ENCODE results near the gene NXF1. TPM values are rescaled to one million over a fixed set of nuclear protein-coding genes. Genes with fewer than 3 reads are reported as not detected.

The NXF1 gene
- total RNA-seq, 1 donor from 2014 or later = 134 TPM

DNA sequence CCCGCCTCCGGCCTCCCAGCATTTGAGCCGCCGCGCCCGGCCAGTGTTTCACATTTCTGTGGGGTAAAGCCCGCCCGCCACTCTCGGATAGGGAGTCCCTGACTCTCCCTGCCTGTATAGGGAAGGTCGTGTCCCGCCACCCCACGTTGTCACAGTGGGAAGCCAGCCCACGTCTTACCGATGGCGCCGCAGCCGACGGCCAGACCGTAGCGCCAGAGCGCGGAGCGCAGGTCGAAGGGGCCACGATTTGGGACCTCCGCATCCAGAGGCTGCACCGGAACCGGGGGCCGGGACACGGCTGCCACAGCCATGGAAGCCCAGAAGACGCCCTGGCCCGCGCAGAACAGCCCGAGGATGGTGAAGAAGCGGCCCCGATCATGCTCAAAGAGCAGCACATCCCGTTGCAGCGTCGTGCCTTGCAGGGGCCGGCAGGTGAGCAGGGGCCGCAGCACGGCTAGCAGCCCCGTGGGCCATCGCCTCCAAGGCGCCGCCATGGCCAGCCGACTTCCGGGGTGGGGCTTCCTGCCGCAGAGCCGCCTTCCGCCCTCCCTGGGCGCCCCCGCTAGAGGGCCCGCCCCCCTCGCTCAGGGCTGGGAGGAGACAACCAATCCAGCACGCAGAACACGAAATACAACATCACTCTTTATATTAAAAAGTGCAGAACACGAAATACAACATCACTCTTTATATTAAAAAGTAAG is 13.6 kb downstream of the NXF1 start, which contains the start of gene TMEM223:
TSS of gene TMEM223 (minus strand) at position 506 of the 701 bp plus-strand sequence. CDS start at position 494, 12 bp downstream.
- Mint-ChIP-seq H3K4me3 (ENCODE audit: low read depth) (peak within 1 kb of the TSS; percentile 87), H3K36me3 (ENCODE audit: low read depth) (peaks cover 77% of the 10 kb centered on the region), H3K27ac (peak within 1 kb of the TSS; percentile 89), H3K27me3 (ENCODE audit: low read depth) (no peaks in the 10 kb centered on the region), H3K9me3 (no peaks in the 10 kb centered on the region), H3K4me1 (ENCODE audit: low read depth) (peaks cover 40% of the 10 kb centered on the region)
- peak; percentile 87 for DNase-seq (ENCODE audit: low spot score)
- intact Hi-C loops (cut with micrococcal nuclease) = loop anchor here (1.0 kb wide), 1 partner anchor 14 kb away; the partner anchor contains the start of gene NXF1

DNA sequence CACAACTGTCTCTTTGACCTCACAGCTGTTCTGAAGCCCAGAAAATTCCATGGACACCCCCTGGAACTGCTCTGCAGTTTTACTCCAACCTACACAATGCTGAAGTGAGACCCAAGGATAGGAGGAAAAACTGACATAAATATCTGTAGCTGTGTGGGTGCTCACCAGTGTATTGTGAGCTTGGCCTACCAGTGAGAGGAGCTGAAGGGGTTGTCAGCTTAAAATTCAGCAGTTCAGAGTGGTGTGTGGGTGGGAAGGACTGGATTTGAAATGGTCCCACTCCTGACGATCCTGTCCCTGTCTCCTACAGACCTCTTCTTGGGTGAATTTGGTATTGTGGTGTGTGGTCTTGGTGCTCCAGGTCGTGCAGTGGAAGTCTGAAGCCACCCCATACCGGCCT is 15.7 kb downstream of the NXF1 start:
- peak overlapping the region; percentile 90 for H3K4me3 Mint-ChIP-seq (ENCODE audit: low read depth)
- no peaks in the 10 kb centered on the region for H3K27me3 Mint-ChIP-seq (ENCODE audit: low read depth)
- peak overlapping the region; percentile 69 for H3K27ac Mint-ChIP-seq
- DNase-seq (ENCODE audit: low spot score) = no peak
- no peaks in the 10 kb centered on the region for H3K9me3 Mint-ChIP-seq
- intact Hi-C loops (cut with micrococcal nuclease) = no loop called here
- H3K4me1 Mint-ChIP-seq (ENCODE audit: low read depth) = peaks cover 49% of the 10 kb centered on the region
- H3K36me3 Mint-ChIP-seq (ENCODE audit: low read depth) = peaks cover 57% of the 10 kb centered on the region

- intact Hi-C loops (cut with micrococcal nuclease) = no loop called here
- H3K4me3 Mint-ChIP-seq (ENCODE audit: low read depth) = peak overlapping the region; percentile 90
- peaks cover 45% of the 10 kb centered on the region for H3K4me1 Mint-ChIP-seq (ENCODE audit: low read depth)
- DNase-seq (ENCODE audit: low spot score) = no peak
- no peaks in the 10 kb centered on the region for H3K27me3 Mint-ChIP-seq (ENCODE audit: low read depth)
- H3K27ac Mint-ChIP-seq = peak overlapping the region; percentile 69
- no peaks in the 10 kb centered on the region for H3K9me3 Mint-ChIP-seq
- H3K36me3 Mint-ChIP-seq (ENCODE audit: low read depth) = peaks cover 51% of the 10 kb centered on the region
Measured at GRCh38 chr11:62788991-62789390, 16.2 kb downstream of the NXF1 start.

DNA sequence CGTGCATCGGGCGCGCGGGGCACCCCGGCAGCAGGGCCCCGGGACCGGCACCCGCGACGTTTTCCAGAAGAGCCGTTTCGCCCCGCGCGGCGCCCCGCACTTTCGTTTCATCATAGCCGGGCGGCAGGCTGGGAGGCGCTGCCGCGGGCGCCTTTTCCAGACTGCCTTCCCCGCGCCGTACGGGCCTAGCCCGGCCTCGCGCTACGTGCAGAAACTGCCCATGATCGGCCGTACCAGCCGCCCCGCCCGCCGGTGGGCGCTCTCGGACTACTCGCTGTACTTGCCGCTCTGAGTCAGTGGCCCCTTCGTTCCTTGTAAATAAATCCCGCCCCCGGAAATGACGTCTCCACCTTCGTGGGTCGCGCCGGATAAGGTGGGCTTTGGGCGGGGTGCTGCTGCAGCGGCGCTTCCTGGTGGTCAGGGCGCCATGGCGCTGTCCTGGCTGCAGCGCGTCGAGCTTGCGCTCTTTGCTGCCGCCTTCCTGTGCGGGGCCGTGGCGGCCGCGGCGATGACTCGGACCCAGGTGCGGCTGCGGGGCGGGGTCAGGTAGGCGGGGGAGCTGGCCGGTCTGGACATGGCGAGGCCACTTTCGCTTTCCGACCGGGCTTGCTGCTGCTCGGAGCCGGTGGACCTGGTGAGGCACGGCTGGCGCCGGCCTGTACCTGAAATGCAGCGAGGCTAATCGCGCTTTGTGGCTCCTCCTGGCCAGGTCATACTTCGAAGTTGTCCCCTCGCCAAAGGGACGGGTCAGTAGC is 18.1 kb downstream of the NXF1 start, which contains the start of gene TMEM179B:
TSS of gene TMEM179B (plus strand) at position 398 of the 755 bp plus-strand sequence. CDS start at position 428, 30 bp downstream.
- peak within 1 kb of the TSS; percentile 90 for H3K4me3 Mint-ChIP-seq (ENCODE audit: low read depth)
- no peaks in the 10 kb centered on the region for H3K27me3 Mint-ChIP-seq (ENCODE audit: low read depth)
- peak; percentile 95 for DNase-seq (ENCODE audit: low spot score)
- peaks cover 39% of the 10 kb centered on the region for H3K4me1 Mint-ChIP-seq (ENCODE audit: low read depth)
- H3K36me3 Mint-ChIP-seq (ENCODE audit: low read depth) = peaks cover 51% of the 10 kb centered on the region
- H3K9me3 Mint-ChIP-seq = no peaks in the 10 kb centered on the region
- H3K27ac Mint-ChIP-seq = peak within 1 kb of the TSS; percentile 91
- intact Hi-C loops (cut with micrococcal nuclease) = loop anchor here (1.0 to 2.0 kb wide), 7 partner anchors 16 to 93 kb away; partner anchors contain the start of genes HNRNPUL2, NXF1, SLC3A2 and STX5

DNA sequence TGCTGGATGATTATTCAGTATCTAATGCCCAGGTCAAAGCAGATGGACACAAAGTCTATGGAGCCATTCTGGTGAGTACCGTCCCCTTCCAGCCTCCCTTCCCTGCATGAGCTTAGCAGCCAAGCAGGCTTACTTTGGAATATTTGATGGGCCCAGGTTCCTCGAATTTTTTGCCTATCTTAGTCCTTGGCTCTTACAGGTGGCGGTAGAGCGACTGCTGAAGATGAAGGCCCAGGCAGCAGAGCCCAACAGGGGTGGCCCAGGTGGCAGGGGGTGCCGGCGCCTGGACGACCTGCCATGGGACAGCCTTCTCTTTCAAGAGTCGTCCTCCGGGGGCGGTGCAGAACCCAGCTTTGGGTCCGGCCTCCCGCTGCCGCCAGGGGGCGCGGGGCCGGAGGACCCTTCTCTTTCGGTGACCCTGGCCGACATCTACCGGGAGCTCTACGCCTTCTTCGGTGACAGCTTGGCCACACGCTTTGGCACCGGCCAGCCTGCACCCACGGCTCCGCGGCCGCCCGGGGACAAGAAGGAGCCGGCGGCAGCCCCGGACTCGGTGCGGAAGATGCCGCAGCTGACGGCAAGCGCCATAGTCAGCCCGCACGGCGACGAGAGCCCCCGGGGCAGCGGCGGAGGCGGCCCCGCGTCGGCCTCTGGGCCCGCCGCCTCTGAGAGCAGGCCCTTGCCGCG is 18.8 kb downstream of the NXF1 start:
- H3K4me1 Mint-ChIP-seq (ENCODE audit: low read depth) = peaks cover 36% of the 10 kb centered on the region
- DNase-seq (ENCODE audit: low spot score) = peak; percentile 81
- H3K27me3 Mint-ChIP-seq (ENCODE audit: low read depth) = no peaks in the 10 kb centered on the region
- H3K4me3 Mint-ChIP-seq (ENCODE audit: low read depth) = peak overlapping the region; percentile 79
- H3K27ac Mint-ChIP-seq = peak overlapping the region; percentile 69
- intact Hi-C loops (cut with micrococcal nuclease) = loop anchor here (1.0 to 2.0 kb wide), 8 partner anchors 15 to 94 kb away; partner anchors contain the start of genes HNRNPUL2, NXF1, SLC3A2 and STX5
- peaks cover 46% of the 10 kb centered on the region for H3K36me3 Mint-ChIP-seq (ENCODE audit: low read depth)
- no peaks in the 10 kb centered on the region for H3K9me3 Mint-ChIP-seq

- H3K9me3 Mint-ChIP-seq = no peaks in the 10 kb centered on the region
- no peaks in the 10 kb centered on the region for H3K27me3 Mint-ChIP-seq (ENCODE audit: low read depth)
- H3K27ac Mint-ChIP-seq = no peak overlapping the region
- no peak for DNase-seq (ENCODE audit: low spot score)
- peaks cover 13% of the 10 kb centered on the region for H3K4me1 Mint-ChIP-seq (ENCODE audit: low read depth)
- intact Hi-C loops (cut with micrococcal nuclease) = no loop called here
- H3K36me3 Mint-ChIP-seq (ENCODE audit: low read depth) = peaks cover 20% of the 10 kb centered on the region
- H3K4me3 Mint-ChIP-seq (ENCODE audit: low read depth) = no peak overlapping the region
Measured at GRCh38 chr11:62782753-62783152, 22.5 kb downstream of the NXF1 start.

DNA sequence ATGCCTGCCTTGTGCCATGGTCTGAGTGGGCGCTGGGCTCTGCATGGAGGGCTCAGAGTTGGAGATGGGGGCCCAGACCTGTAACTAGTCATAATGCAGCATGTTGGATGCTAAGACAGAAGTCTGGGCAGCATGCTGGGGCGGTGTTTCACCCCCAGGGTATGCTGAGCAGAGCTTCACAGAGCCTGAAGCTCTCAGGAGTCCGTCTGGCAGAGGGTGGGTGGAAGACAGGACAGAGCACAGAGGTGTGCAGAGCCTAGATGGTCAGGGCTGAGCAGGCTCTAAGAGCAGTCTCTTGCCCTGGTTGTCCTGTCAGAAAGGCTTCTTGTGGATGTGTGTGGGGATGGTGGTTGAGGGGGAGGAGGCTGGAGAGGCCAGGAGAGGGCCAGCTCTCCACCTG is 26.8 kb downstream of the NXF1 start:
- Mint-ChIP-seq H3K4me1 (ENCODE audit: low read depth) (peaks cover 7% of the 10 kb centered on the region), H3K4me3 (ENCODE audit: low read depth) (no peak overlapping the region), H3K9me3 (no peaks in the 10 kb centered on the region), H3K27ac (peak overlapping the region; percentile 34), H3K36me3 (ENCODE audit: low read depth) (peaks cover 29% of the 10 kb centered on the region), H3K27me3 (ENCODE audit: low read depth) (no peaks in the 10 kb centered on the region)
- DNase-seq (ENCODE audit: low spot score) = no peak
- intact Hi-C loops (cut with micrococcal nuclease) = no loop called here

GRCh38 chr11:62777389-62777788 is 27.9 kb downstream of the NXF1 start:
- H3K9me3 Mint-ChIP-seq = no peaks in the 10 kb centered on the region
- intact Hi-C loops (cut with micrococcal nuclease) = no loop called here
- H3K27me3 Mint-ChIP-seq (ENCODE audit: low read depth) = no peaks in the 10 kb centered on the region
- peaks cover 23% of the 10 kb centered on the region for H3K36me3 Mint-ChIP-seq (ENCODE audit: low read depth)
- DNase-seq (ENCODE audit: low spot score) = no peak
- H3K4me3 Mint-ChIP-seq (ENCODE audit: low read depth) = peak overlapping the region; percentile 10
- peaks cover 7% of the 10 kb centered on the region for H3K4me1 Mint-ChIP-seq (ENCODE audit: low read depth)
- peak overlapping the region; percentile 81 for H3K27ac Mint-ChIP-seq

DNA sequence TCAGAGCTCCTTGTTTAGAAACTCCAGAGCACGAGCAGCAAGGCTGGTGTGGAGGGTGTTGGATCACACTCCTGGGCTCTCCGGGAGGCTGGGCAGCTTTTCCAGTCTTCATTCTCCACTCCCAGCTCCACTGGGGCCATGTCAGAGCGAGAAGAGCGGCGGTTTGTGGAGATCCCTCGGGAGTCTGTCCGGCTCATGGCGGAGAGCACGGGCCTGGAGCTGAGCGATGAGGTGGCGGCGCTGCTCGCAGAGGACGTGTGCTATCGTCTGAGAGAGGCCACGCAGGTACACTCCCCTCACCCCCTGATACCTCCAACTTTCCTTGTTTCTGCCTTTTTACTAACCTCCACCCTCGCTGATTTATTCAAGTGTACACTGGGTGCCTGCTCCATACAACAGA is 29.6 kb downstream of the NXF1 start:
- H3K36me3 Mint-ChIP-seq (ENCODE audit: low read depth) = peaks cover 23% of the 10 kb centered on the region
- no peak overlapping the region for H3K4me3 Mint-ChIP-seq (ENCODE audit: low read depth)
- no peak overlapping the region for H3K27ac Mint-ChIP-seq
- no peak for DNase-seq (ENCODE audit: low spot score)
- H3K9me3 Mint-ChIP-seq = no peaks in the 10 kb centered on the region
- H3K4me1 Mint-ChIP-seq (ENCODE audit: low read depth) = peaks cover 12% of the 10 kb centered on the region
- intact Hi-C loops (cut with micrococcal nuclease) = no loop called here
- no peaks in the 10 kb centered on the region for H3K27me3 Mint-ChIP-seq (ENCODE audit: low read depth)

DNA sequence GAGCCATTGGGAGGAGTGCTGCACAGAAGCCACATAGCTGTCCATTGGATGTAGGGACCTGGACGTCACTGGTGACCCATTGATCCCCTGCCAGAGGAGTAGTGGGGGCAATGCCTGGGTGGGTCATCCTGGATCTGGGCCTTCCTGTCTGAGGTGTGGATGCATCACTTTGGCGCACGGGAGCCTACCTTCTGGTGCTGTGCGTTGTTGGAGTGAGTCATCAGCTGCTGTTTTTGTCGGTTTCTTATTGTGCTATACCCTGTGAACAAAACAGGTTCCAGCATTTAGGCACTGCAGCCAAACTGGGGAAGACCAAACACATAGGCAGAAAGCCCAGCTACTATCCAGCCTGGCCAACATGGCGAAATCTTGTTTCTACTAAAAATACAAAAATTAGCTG is 30.8 kb downstream of the NXF1 start:
- peaks cover 20% of the 10 kb centered on the region for H3K4me1 Mint-ChIP-seq (ENCODE audit: low read depth)
- H3K4me3 Mint-ChIP-seq (ENCODE audit: low read depth) = no peak overlapping the region
- peaks cover 27% of the 10 kb centered on the region for H3K36me3 Mint-ChIP-seq (ENCODE audit: low read depth)
- H3K9me3 Mint-ChIP-seq = no peaks in the 10 kb centered on the region
- H3K27me3 Mint-ChIP-seq (ENCODE audit: low read depth) = no peaks in the 10 kb centered on the region
- no peak overlapping the region for H3K27ac Mint-ChIP-seq
- DNase-seq (ENCODE audit: low spot score) = no peak
- intact Hi-C loops (cut with micrococcal nuclease) = loop anchor here (5.0 kb wide), 1 partner anchor 182 kb away; the partner anchor contains the start of gene TUT1

DNA sequence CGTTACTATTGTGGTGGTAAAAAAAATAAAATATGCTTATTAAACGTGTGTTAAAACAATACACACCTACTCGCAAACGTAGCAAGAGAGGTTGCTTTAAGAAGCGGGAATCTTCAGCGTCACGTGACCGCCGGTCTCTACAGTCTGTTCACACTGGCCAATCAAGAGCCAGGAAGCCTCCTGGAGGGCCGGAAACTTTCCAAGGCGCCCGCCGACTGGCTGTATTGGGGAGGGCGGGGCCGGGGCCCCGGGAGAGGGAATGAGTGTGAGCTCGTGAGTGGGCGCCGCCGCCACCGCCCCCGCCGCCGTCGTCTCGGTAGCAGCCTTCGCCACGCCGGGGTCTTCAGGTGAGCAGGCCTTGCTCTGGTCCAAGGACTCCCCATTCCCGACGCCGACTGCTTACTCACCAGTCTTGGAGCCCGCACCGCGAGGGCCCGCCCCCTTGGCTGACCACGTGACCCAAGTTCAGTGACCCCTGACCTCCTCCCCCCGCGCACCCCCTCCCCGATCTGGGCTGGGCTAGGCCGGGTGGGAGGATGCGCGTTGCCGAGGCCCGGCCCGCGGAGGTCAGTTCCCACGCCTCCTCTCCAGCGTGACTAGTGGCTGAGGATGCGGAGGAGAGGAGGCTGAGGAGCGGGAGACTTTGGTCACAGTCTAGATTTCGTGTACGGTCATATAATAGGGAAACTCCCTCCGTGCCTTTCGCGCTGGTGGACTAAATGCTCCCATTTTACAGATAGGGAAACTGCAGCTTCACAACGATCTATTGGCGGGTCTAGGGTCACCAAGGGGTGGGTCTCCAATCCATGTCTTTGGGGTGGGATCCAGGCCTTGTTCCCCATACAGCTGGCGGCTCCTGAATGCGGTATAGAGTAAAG is 33.9 kb downstream of the NXF1 start, which contains the start of gene TAF6L:
TSS of gene TAF6L (plus strand) at position 253 of the 878 bp plus-strand sequence. CDS start 4,388 bp downstream, outside the sequence.
- H3K27ac Mint-ChIP-seq = peak within 1 kb of the TSS; percentile 92
- no peaks in the 10 kb centered on the region for H3K27me3 Mint-ChIP-seq (ENCODE audit: low read depth)
- H3K36me3 Mint-ChIP-seq (ENCODE audit: low read depth) = peaks cover 30% of the 10 kb centered on the region
- peak within 1 kb of the TSS; percentile 88 for H3K4me3 Mint-ChIP-seq (ENCODE audit: low read depth)
- peak; percentile 92 for DNase-seq (ENCODE audit: low spot score)
- peaks cover 13% of the 10 kb centered on the region for H3K4me1 Mint-ChIP-seq (ENCODE audit: low read depth)
- H3K9me3 Mint-ChIP-seq = no peaks in the 10 kb centered on the region
- intact Hi-C loops (cut with micrococcal nuclease) = loop anchor here (1.0 to 5.0 kb wide), 7 partner anchors 10 to 179 kb away; partner anchors contain the start of genes HNRNPUL2, POLR2G, TMEM179B and TUT1
